CD4-positive, CD25-positive, alpha-beta regulatory T cell (primary cell): ENCODE measurements around the gene OR52K1. TPM values are rescaled to one million over a fixed set of nuclear protein-coding genes. Genes with fewer than 3 reads are reported as not detected.

Source experiments
- ATAC-seq, 2 donors: fragments of 150-1000 bp; cut with Tn5 transposase; one replicate each; pipeline ENCODE4 v1.10.0; 2021; ENCODE audit warnings: low read depth in 2 of 2, moderate number of reproducible peaks in 2 of 2, moderate library complexity in 1 of 2
- DNase-seq, 3 donors: peaks; one replicate each; pipeline versions ENCODE4 v3.0.0 to v3.0.0-alpha.2; 2012 to 2022; ENCODE audit warnings: mixed read lengths in 1 of 3
- H3K27ac ChIP-seq: one replicate; pipeline ENCODE4 v1.7.0; 2013; ENCODE audit warnings: mild to moderate bottlenecking, low read length; ENCODE audit not compliant: insufficient read depth, poor library complexity, severe bottlenecking
- H3K27me3 ChIP-seq: one replicate; pipeline ENCODE4 v1.7.0; 2013; ENCODE audit warnings: low read length; ENCODE audit not compliant: control insufficient read depth, insufficient read depth
- H3K36me3 ChIP-seq: one replicate; pipeline ENCODE4 v1.7.0; 2013; ENCODE audit warnings: mild to moderate bottlenecking, low read length, moderate library complexity; ENCODE audit not compliant: control insufficient read depth, insufficient read depth
- H3K4me1 ChIP-seq: 2 replicates; pipeline ENCODE4 v1.7.0; 2013; ENCODE audit warnings: mild to moderate bottlenecking, low read length; ENCODE audit not compliant: insufficient read depth, control insufficient read depth, poor library complexity, severe bottlenecking
- H3K4me3 ChIP-seq: one replicate; pipeline ENCODE4 v1.7.0; 2013; ENCODE audit warnings: low read depth, mild to moderate bottlenecking, low read length, moderate library complexity
- H3K9me3 ChIP-seq, 2 experiments: 1 replicate in 1 of 2; 2 replicates in 1 of 2; pipeline ENCODE4 v1.7.0; 2013; ENCODE audit warnings: low read length in 2 of 2, mild to moderate bottlenecking in 1 of 2, moderate library complexity in 1 of 2; ENCODE audit not compliant: control insufficient read depth in 2 of 2
- H3K27ac Mint-ChIP-seq, 3 donors: one replicate each; pipeline ENCODE4 v1.8.0; 2020 to 2022; ENCODE audit warnings: mild to moderate bottlenecking in 3 of 3, mixed read lengths in 3 of 3, moderate library complexity in 2 of 3
- H3K27me3 Mint-ChIP-seq: one replicate; pipeline ENCODE4 v1.8.0; 2022; ENCODE audit warnings: mild to moderate bottlenecking, mixed read lengths
- H3K36me3 Mint-ChIP-seq: one replicate; pipeline ENCODE4 v1.8.0; 2020; ENCODE audit warnings: mixed read lengths
- H3K4me1 Mint-ChIP-seq, 4 donors: one replicate each; pipeline ENCODE4 v1.8.0; 2020 to 2022; ENCODE audit warnings: mixed read lengths in 4 of 4, mild to moderate bottlenecking in 1 of 4
- H3K4me3 Mint-ChIP-seq, 4 donors: one replicate each; pipeline ENCODE4 v1.8.0; 2020 to 2022; ENCODE audit warnings: mild to moderate bottlenecking in 4 of 4, mixed read lengths in 4 of 4, moderate library complexity in 3 of 4
- H3K9me3 Mint-ChIP-seq, 7 donors: one replicate each; pipeline ENCODE4 v1.8.0; 2020 to 2022; ENCODE audit warnings: mixed read lengths in 7 of 7, mild to moderate bottlenecking in 3 of 7, moderate library complexity in 2 of 7
- polyA plus RNA-seq, 4 donors: library from polyadenylated mRNA; unstranded; fragments of 300-500 nt; fragmentation: Illumina TruSeq; gene quantifications; one replicate each; pipeline ENCODE4 v1.2.3, GENCODE V29; 2021
- total RNA-seq: library from RNA; stranded (reverse); gene quantifications from one replicate; pipeline ENCODE4 v1.2.3, GENCODE V29; 2022

The OR52K1 gene
- total and polyA plus RNA-seq, 5 donors from 2014 or later = not detected

DNA sequence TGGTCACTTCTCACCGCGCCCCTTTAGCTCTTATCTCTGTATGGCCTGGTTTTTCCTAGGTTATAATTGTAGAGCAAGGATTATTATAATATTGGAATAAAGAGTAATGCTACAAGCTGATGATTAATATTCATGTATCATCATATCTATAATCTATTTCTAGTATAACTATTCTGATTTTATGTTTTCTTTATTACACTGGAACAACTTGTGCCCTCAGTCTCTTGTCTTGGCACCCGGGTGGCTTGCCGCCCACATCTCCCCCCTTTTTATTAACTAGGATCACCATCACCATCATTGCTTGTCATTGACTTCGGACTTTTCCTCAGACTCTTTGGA, 11.0 kb downstream of the OR52K1 start:
- no peaks in the 10 kb centered on the region for H3K4me1 ChIP-seq
- H3K36me3 Mint-ChIP-seq = no peaks in the 10 kb centered on the region
- DNase-seq = no peak
- no peak overlapping the region for H3K4me3 Mint-ChIP-seq
- H3K9me3 Mint-ChIP-seq = peaks cover 0 to 5% (median 2%) of the 10 kb centered on the region in 7 donors
- H3K27ac ChIP-seq = no peak overlapping the region
- ATAC-seq = no peak
- peaks cover 26% of the 10 kb centered on the region for H3K27me3 Mint-ChIP-seq
- no peak overlapping the region for H3K4me3 ChIP-seq
- peaks cover 0 to 4% (median 1%) of the 10 kb centered on the region in 4 donors for H3K4me1 Mint-ChIP-seq
- peaks cover 3% of the 10 kb centered on the region for H3K27me3 ChIP-seq
- H3K9me3 ChIP-seq = no peaks in the 10 kb centered on the region
- no peak overlapping the region for H3K27ac Mint-ChIP-seq
- no peaks in the 10 kb centered on the region for H3K36me3 ChIP-seq

- Histone ChIP-seq H3K4me3 (no peak overlapping the region), H3K36me3 (no peaks in the 10 kb centered on the region), H3K27ac (no peak overlapping the region), H3K4me1 (no peaks in the 10 kb centered on the region), H3K27me3 (peaks cover 3% of the 10 kb centered on the region), H3K9me3 (no peaks in the 10 kb centered on the region)
- Mint-ChIP-seq H3K9me3 (peaks cover 0 to 5% (median 0%) of the 10 kb centered on the region in 7 donors), H3K4me1 (peaks cover 0 to 4% (median 1%) of the 10 kb centered on the region in 4 donors), H3K27me3 (peaks cover 21% of the 10 kb centered on the region), H3K36me3 (no peaks in the 10 kb centered on the region), H3K27ac (no peak overlapping the region), H3K4me3 (no peak overlapping the region)
- DNase-seq (no peak), ATAC-seq (no peak)
Measured at GRCh38 chr11:4495487-4495886, 13.0 kb downstream of the OR52K1 start.

DNA sequence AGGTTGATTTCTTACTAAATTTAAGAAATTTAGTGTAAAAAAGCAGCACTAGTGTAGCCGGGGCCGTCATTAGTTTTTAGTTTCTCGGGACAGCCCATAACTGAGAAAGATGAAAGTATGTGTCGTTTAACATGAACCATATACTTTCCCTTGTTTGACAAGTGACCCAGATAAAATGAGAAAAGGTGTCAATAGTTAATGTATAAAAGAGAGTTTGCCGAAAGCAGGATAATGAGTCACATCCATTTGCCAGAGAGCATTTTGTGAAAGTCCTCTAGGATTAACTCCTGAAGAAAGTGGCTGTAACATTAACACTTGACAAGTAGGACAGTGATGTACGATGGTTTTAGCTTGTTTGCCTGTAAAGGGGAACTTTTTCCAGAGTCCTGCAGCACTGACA, 13.5 kb downstream of the OR52K1 start:
- H3K27me3 Mint-ChIP-seq = peaks cover 21% of the 10 kb centered on the region
- peaks cover 0 to 4% (median 1%) of the 10 kb centered on the region in 4 donors for H3K4me1 Mint-ChIP-seq
- H3K4me3 ChIP-seq = no peak overlapping the region
- H3K36me3 Mint-ChIP-seq = no peaks in the 10 kb centered on the region
- no peaks in the 10 kb centered on the region for H3K9me3 ChIP-seq
- H3K27ac ChIP-seq = no peak overlapping the region
- H3K4me1 ChIP-seq = no peaks in the 10 kb centered on the region
- no peaks in the 10 kb centered on the region for H3K36me3 ChIP-seq
- peaks cover 3% of the 10 kb centered on the region for H3K27me3 ChIP-seq
- peaks cover 0 to 5% (median 0%) of the 10 kb centered on the region in 7 donors for H3K9me3 Mint-ChIP-seq
- no peak overlapping the region for H3K4me3 Mint-ChIP-seq
- H3K27ac Mint-ChIP-seq = no peak overlapping the region
- DNase-seq (no peak), ATAC-seq (no peak)

DNA sequence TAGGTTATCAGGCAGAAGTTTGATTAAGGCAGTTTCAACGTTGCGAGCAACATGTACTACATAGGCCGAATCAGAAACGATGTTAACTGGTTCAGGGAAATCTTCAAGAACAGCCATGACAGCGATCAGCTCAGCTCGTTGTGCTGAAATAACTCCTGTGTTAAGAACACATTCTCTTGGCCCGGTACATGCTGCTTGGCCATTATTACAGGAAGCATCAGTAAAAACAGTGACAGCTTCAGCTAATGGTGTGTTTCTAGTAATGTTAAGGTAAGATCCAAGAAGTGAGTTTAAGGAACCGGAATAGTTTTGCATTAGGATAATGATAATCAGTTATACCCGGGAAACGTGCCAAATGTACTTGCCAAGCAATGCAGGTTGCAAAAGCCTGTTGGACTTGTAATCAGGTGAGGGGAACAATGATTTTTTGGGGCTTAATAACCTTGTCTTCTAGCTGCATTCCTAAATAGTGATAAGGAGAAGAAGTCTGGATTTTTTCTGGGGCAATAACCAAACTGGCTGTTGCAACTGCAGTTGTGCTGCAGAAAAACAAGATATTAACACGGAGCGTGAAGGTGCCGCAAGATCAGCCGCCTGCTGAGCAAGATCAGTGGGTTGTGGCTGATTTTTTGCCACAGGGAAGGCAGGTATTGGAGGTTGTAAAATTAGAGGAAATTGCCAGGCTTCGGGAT, 14.3 kb downstream of the OR52K1 start:
- Histone ChIP-seq H3K27me3 (peaks cover 3% of the 10 kb centered on the region), H3K4me3 (no peak overlapping the region), H3K9me3 (no peaks in the 10 kb centered on the region), H3K4me1 (no peaks in the 10 kb centered on the region), H3K36me3 (no peaks in the 10 kb centered on the region), H3K27ac (no peak overlapping the region)
- ATAC-seq = no peak
- peaks cover 0 to under 1% (median 0%) of the 10 kb centered on the region in 7 donors for H3K9me3 Mint-ChIP-seq
- peaks cover 21% of the 10 kb centered on the region for H3K27me3 Mint-ChIP-seq
- H3K27ac Mint-ChIP-seq = no peak overlapping the region
- DNase-seq = no peak
- H3K4me1 Mint-ChIP-seq = peaks cover 0 to 4% (median 1%) of the 10 kb centered on the region in 4 donors
- H3K4me3 Mint-ChIP-seq = no peak overlapping the region
- H3K36me3 Mint-ChIP-seq = no peaks in the 10 kb centered on the region

- Mint-ChIP-seq H3K27ac (no peak overlapping the region), H3K4me1 (no peaks in the 10 kb centered on the region), H3K9me3 (peaks cover 0 to 4% (median 0%) of the 10 kb centered on the region in 7 donors), H3K27me3 (no peaks in the 10 kb centered on the region), H3K36me3 (no peaks in the 10 kb centered on the region), H3K4me3 (no peak overlapping the region)
- no peaks in the 10 kb centered on the region for H3K4me1 ChIP-seq
- ATAC-seq (no peak), DNase-seq (no peak)
- H3K27ac ChIP-seq = no peak overlapping the region
- H3K36me3 ChIP-seq = no peaks in the 10 kb centered on the region
- peaks cover 3% of the 10 kb centered on the region for H3K27me3 ChIP-seq
- no peaks in the 10 kb centered on the region for H3K9me3 ChIP-seq
- no peak overlapping the region for H3K4me3 ChIP-seq
Measured at GRCh38 chr11:4508886-4509285, 26.4 kb downstream of the OR52K1 start.

- DNase-seq (no peak), ATAC-seq (no peak)
- H3K36me3 Mint-ChIP-seq = no peaks in the 10 kb centered on the region
- no peaks in the 10 kb centered on the region for H3K27me3 Mint-ChIP-seq
- no peaks in the 10 kb centered on the region for H3K27me3 ChIP-seq
- H3K27ac Mint-ChIP-seq = peak overlapping the region in 1 of 3 donors; percentile 35
- H3K9me3 Mint-ChIP-seq = peaks cover 0 to 4% (median 0%) of the 10 kb centered on the region in 7 donors
- H3K4me1 Mint-ChIP-seq = no peaks in the 10 kb centered on the region
- no peak overlapping the region for H3K4me3 Mint-ChIP-seq
- H3K9me3 ChIP-seq = no peaks in the 10 kb centered on the region
- no peaks in the 10 kb centered on the region for H3K4me1 ChIP-seq
- H3K4me3 ChIP-seq = no peak overlapping the region
- no peak overlapping the region for H3K27ac ChIP-seq
- H3K36me3 ChIP-seq = no peaks in the 10 kb centered on the region
Measured at GRCh38 chr11:4511282-4512245, 29.1 kb downstream of the OR52K1 start.

- no peak overlapping the region for H3K4me3 ChIP-seq
- peak overlapping the region in 1 of 4 donors; percentile 61 for H3K4me3 Mint-ChIP-seq
- no peaks in the 10 kb centered on the region for H3K36me3 ChIP-seq
- no peaks in the 10 kb centered on the region for H3K36me3 Mint-ChIP-seq
- H3K9me3 ChIP-seq = no peaks in the 10 kb centered on the region
- no peak overlapping the region for H3K27ac ChIP-seq
- ATAC-seq (no peak), DNase-seq (no peak)
- H3K27ac Mint-ChIP-seq = no peak overlapping the region
- H3K27me3 ChIP-seq = no peaks in the 10 kb centered on the region
- no peaks in the 10 kb centered on the region for H3K27me3 Mint-ChIP-seq
- peaks cover 0 to 1% (median 0%) of the 10 kb centered on the region in 7 donors for H3K9me3 Mint-ChIP-seq
- H3K4me1 ChIP-seq = no peaks in the 10 kb centered on the region
- H3K4me1 Mint-ChIP-seq = no peaks in the 10 kb centered on the region
Measured at GRCh38 chr11:4514196-4514595, 31.8 kb downstream of the OR52K1 start.
